ENCODE data around the gene OSBPL3. TPM values are rescaled to one million over a fixed set of nuclear protein-coding genes. Genes with fewer than 3 reads are reported as not detected.
A peak's percentile ranks its signal among the peaks of the same experiment; 100 is the strongest.

Gene OSBPL3
- total RNA-seq, 1 experiment from 2014 or later, result 8.6 TPM

- no peaks in the 10 kb centered on the region for H3K9me3 ChIP-seq (ENCODE audit: control insufficient read depth, low read depth, low read length)
- no peak overlapping the region for H3K23ac ChIP-seq (ENCODE audit: insufficient read length, low read depth, low read length)
- no peak overlapping the region for H3K56ac ChIP-seq (ENCODE audit: insufficient read length, low read depth, low read length)
- no peak overlapping the region for H3K4me2 ChIP-seq (ENCODE audit: insufficient read depth, insufficient read length, low read length)
- H3T11ph ChIP-seq (ENCODE audit: low read length), result no peak overlapping the region
- Mint-ChIP-seq H3K9me3 (no peaks in the 10 kb centered on the region), H3K27me3 (ENCODE audit: low read depth) (no peaks in the 10 kb centered on the region), H3K36me3 (ENCODE audit: insufficient read depth in 1 of 3, low read depth in 3 of 3) (no peaks in the 10 kb centered on the region), H3K4me3 (no peak overlapping the region), H3K4me1 (peaks cover 31% of the 10 kb centered on the region in 2 experiments), H3K27ac (peak overlapping the region in 2 of 3 experiments; percentile 4 to 30; a peak in 3 of 7 replicates)
- H3K14ac ChIP-seq (ENCODE audit: insufficient read depth, low read length), result no peak overlapping the region
- TF ChIP-seq CTCF (conservative IDR thresholded peaks at IDR 0.05), result no peak
- no peak overlapping the region for H3K9ac ChIP-seq (ENCODE audit: extremely low read depth, insufficient read length, low read length)
- no CpG with 5 or more reads among the region's 1 CpG for WGBS (ENCODE audit: extremely low coverage, insufficient read length, low lambda C conversion rate)
- H2BK12ac ChIP-seq (ENCODE audit: insufficient read length, low read depth, low read length), result no peak overlapping the region
- peaks cover 3% of the 10 kb centered on the region for H3K79me1 ChIP-seq (ENCODE audit: insufficient read depth, low read depth, low read length, poor library complexity, severe bottlenecking)
- H2BK15ac ChIP-seq (ENCODE audit: low read depth, low read length), result no peak overlapping the region
- no peak overlapping the region for H3K27ac ChIP-seq (ENCODE audit: insufficient read length, low read depth, low read length)
- no peak overlapping the region for H4K8ac ChIP-seq (replicated peaks; ENCODE audit: insufficient read length, low read depth, low read length)
- H2AK5ac ChIP-seq (ENCODE audit: insufficient read length, low read length), result no peak overlapping the region
- no peaks in the 10 kb centered on the region for H4K20me1 ChIP-seq (ENCODE audit: control insufficient read depth, insufficient read depth, insufficient read length)
- H3K4me1 ChIP-seq (ENCODE audit: insufficient read depth, low read length), result peaks cover 11% of the 10 kb centered on the region
- H3K27me3 ChIP-seq (ENCODE audit: insufficient read depth, low read length), result no peaks in the 10 kb centered on the region
- DNase-seq, result no peak
- no peak overlapping the region for H2AFZ ChIP-seq (ENCODE audit: low read length)
- H4K5ac ChIP-seq (ENCODE audit: insufficient read length, low read depth, low read length), result no peak overlapping the region
- H3K4ac ChIP-seq (ENCODE audit: low read depth, low read length), result no peak overlapping the region
- no peaks in the 10 kb centered on the region for H3K23me2 ChIP-seq (ENCODE audit: insufficient read length, low read depth, low read length, poor library complexity, severe bottlenecking)
- no peak overlapping the region for H2BK5ac ChIP-seq (ENCODE audit: insufficient read length, low read length)
- H2BK120ac ChIP-seq (ENCODE audit: low read depth, low read length, poor library complexity, severe bottlenecking), result no peak overlapping the region
- H2BK20ac ChIP-seq (ENCODE audit: low read depth, low read length, poor library complexity, severe bottlenecking), result no peak overlapping the region
- H3K79me2 ChIP-seq (ENCODE audit: insufficient read depth, low read length), result no peaks in the 10 kb centered on the region; the same call in 1 of the 2 replicates
- H4K91ac ChIP-seq (ENCODE audit: insufficient read length, low read depth, low read length), result no peak overlapping the region
- no peak overlapping the region for H3K18ac ChIP-seq (ENCODE audit: insufficient read length, low read depth, low read length)
These were observed 12.3 kb downstream of the OSBPL3 start for GRCh38 chr7:24967696-24968095.

Data from H9 (cell line).